ENCODE measurements around the gene NUP205.

Gene NUP205

DNA sequence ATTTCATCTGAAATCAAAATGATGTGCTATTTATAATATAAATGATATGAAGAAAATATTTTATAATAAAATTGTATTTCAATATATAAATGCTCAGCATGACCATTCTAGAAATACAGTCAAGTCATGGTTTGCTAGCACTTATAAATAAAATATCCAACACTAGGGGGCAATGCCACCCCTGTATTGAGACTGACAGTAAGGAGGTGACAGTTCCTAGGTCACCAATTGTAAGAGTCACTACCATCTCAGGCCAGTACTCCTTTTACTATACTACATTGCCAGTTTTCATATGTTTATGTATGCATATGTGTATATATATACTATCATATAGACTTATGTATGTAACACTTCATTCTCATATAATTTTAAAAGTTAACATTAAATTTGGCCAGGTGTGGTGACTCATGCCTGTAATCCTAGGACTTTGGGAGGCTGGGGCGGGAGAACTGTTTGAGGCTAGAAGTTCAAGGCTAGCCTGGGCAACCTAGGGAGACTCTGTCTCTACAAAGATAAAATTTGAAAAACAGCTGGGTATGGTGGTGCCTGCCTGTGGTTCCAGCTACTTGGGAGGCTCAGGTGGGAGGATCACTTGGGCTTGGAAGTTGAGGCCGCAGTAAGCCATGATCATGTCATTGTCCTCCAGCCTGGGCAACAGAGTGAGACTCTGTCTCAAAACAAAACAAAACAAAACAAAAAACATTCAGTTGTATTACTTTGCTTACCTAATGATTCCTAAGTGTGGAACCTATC, 45.4 kb upstream of the NUP205 start:
- DNase-seq (ENCODE audit: low read depth in 2 of 2): peak; percentile 78 to 82
- TF ChIP-seq CTCF (IDR thresholded peaks at IDR 0.05; ENCODE audit: low read depth, low read length): peak; percentile 53
- no peak overlapping the region for H3K4me3 ChIP-seq (replicated peaks in 1 of 2; ENCODE audit: low read depth in 2 of 2, low read length in 2 of 2)

DNA sequence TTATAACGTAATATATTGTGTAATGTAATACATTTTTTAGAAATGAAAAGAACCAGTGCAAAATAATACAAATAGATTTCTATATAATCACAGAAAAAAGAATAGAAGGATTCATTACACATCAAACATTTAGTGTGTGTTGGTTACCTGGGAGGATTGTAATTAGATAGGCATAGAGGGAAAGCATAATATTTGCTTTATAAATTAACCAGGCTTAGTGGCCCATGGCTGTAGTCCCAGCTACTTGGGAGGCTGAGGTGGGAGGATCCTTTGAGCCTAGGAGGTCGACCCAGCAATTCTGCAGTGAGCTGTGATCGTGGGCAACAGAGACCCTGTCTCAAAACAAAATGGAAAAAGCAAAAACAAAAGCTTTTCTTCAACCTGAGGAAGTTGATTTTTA, 42.9 kb upstream of the NUP205 start:
- DNase-seq (ENCODE audit: low read depth in 2 of 2): no peak
- no peak for TF ChIP-seq CTCF (IDR thresholded peaks at IDR 0.05; ENCODE audit: low read depth, low read length)
- H3K4me3 ChIP-seq (replicated peaks in 1 of 2; ENCODE audit: low read depth in 2 of 2, low read length in 2 of 2): no peak overlapping the region

DNA sequence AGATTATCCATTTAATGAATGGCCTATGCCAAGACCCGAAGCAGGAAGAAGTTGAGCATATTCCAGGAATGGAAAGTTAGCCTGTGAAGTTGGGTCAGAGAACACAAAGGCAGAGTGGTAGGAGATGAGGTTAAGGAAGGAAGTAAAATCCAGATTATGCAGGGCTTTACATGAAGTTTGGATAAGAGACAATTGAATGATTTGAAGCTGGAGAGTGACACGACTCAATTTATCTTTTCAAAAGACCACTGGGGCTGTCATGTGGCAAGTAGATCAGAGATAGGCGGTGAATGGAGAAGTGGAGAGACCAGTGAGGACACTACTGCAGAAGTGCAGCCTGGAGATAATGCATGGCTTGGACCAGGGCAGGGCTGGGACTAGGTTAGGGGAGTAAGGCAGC, 40.7 kb upstream of the NUP205 start:
- no peak for TF ChIP-seq CTCF (IDR thresholded peaks at IDR 0.05; ENCODE audit: low read depth, low read length)
- H3K4me3 ChIP-seq (replicated peaks in 1 of 2; ENCODE audit: low read depth in 2 of 2, low read length in 2 of 2): no peak overlapping the region
- DNase-seq (ENCODE audit: low read depth in 2 of 2): no peak

DNA sequence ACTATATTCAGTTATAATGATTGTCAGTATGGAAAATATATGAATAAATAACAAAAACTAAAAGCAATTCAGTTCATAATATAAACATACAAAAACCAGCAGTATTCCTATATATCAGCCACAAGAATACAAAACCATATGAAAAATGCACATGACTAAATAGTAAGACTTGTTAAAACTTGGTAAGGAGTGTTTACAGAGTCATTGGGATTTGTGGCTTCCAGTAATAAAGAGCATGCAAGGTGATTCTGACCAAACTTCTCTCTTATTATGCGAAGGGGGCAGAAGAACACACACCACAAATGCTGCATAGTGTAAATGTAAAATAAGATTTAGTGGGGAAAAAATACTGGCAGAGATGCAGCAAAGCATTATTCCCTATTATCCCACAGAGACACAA, 39.0 kb upstream of the NUP205 start:
- no peak overlapping the region for H3K4me3 ChIP-seq (replicated peaks in 1 of 2; ENCODE audit: low read depth in 2 of 2, low read length in 2 of 2)
- no peak for DNase-seq (ENCODE audit: low read depth in 2 of 2)
- no peak for TF ChIP-seq CTCF (IDR thresholded peaks at IDR 0.05; ENCODE audit: low read depth, low read length)

- no peak for TF ChIP-seq CTCF (IDR thresholded peaks at IDR 0.05; ENCODE audit: low read depth, low read length)
Measured at GRCh38 chr7:135519233-135519688, 38.5 kb upstream of the NUP205 start.

DNA sequence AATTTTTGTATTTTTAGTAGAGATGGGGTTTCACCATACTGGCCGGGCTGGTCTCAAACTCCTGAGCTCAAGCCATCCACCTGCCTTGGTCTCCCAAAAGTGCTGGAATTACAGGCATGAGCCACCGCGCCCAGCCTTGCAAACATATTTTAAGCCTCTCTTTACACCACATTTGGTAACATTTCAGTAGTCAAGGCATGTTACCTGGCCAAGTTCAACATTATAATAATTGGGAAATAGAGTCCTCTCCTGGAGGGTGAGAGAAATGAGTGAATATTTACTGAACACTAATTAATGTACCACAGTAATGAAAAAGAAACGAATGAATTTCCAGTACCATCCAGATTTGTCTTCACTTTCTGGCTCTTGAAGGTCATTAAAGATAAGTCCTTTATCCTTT, 37.8 kb upstream of the NUP205 start:
- no peak for TF ChIP-seq CTCF (IDR thresholded peaks at IDR 0.05; ENCODE audit: low read depth, low read length)
- no peak for DNase-seq (ENCODE audit: low read depth in 2 of 2)

More at GRCh38 chr7:135519233-135519688, 38.5 kb upstream of the NUP205 start:
- no peak overlapping the region for H3K4me3 ChIP-seq (replicated peaks in 1 of 2; ENCODE audit: low read depth in 2 of 2, low read length in 2 of 2)
- DNase-seq (ENCODE audit: low read depth in 2 of 2): no peak

DNA sequence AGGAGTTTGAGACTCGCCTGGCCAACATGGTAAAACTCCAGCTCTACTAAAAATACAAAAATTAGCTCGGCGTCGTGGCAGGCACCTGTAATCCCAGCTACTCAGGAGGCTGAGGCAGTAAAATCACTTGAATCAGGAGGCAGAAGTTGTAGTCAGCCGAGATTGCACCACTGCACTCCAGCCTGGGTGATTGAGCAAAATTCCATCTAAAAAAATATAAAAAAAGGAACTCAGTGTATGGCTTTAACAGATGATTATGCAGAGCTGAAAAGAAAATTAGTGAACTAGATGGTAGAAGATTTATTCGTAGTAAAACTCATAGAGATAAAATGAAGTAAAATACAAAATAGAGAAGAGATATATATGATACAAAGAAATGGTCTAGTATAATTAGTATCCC, 35.2 kb upstream of the NUP205 start:
- DNase-seq (ENCODE audit: low read depth in 2 of 2): no peak
- TF ChIP-seq CTCF (IDR thresholded peaks at IDR 0.05; ENCODE audit: low read depth, low read length): no peak
- H3K4me3 ChIP-seq (replicated peaks in 1 of 2; ENCODE audit: low read depth in 2 of 2, low read length in 2 of 2): no peak overlapping the region

More for the DNA sequence above, 37.8 kb upstream of the NUP205 start:
- no peak overlapping the region for H3K4me3 ChIP-seq (replicated peaks in 1 of 2; ENCODE audit: low read depth in 2 of 2, low read length in 2 of 2)
